ENCODE measurements around the gene TIAM1.

DNA sequence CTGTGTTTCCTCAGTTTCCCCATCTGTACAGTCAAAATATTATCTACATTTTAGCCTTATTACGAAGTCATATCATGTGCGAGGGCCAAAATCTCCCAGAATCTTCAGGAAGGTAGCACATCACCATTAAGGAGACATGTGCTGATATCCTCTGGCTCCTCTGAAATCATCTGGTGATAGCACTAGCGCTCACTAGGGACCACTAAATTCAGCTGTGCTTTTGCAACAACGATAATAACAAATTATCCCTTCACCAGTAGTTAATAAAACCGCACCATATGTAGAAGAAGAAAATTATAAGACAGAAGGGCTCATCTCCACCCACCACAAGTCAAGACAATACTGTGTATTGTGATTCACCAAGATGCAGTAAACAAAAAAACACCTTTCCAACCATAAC lies 53.3 kb downstream of the TIAM1 start:
- TF ChIP-seq EP300 (IDR thresholded peaks at IDR 0.05) (no peak), POLR2A (IDR thresholded peaks at IDR 0.05) (no peak)
- TF ChIP-seq, protein P1, sequence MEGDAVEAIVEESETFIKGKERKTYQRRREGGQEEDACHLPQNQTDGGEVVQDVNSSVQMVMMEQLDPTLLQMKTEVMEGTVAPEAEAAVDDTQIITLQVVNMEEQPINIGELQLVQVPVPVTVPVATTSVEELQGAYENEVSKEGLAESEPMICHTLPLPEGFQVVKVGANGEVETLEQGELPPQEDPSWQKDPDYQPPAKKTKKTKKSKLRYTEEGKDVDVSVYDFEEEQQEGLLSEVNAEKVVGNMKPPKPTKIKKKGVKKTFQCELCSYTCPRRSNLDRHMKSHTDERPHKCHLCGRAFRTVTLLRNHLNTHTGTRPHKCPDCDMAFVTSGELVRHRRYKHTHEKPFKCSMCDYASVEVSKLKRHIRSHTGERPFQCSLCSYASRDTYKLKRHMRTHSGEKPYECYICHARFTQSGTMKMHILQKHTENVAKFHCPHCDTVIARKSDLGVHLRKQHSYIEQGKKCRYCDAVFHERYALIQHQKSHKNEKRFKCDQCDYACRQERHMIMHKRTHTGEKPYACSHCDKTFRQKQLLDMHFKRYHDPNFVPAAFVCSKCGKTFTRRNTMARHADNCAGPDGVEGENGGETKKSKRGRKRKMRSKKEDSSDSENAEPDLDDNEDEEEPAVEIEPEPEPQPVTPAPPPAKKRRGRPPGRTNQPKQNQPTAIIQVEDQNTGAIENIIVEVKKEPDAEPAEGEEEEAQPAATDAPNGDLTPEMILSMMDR (IDR thresholded peaks at IDR 0.05): no peak

Data from gastroesophageal sphincter (tissue), 3 donors.